Parathyroid adenoma (tissue), 2 donors: ENCODE results near the gene OR2A5.

Experiments
- H2AFZ ChIP-seq: fragments of 300-600 bp; sonication (generic); one replicate; pipeline ENCODE4 v1.7.0; 2017; ENCODE audit warnings: antibody characterized with exemption, mild to moderate bottlenecking
- H3K27ac ChIP-seq: fragments of 300-600 bp; sonication (generic); one replicate; pipeline ENCODE4 v1.7.0; 2017
- H3K27me3 ChIP-seq: fragments of 300-600 bp; sonication (generic); one replicate; pipeline ENCODE4 v1.7.0; 2017; ENCODE audit warnings: low read length; ENCODE audit not compliant: control insufficient read depth, insufficient read depth
- H3K36me3 ChIP-seq: fragments of 300-600 bp; sonication (generic); one replicate; pipeline ENCODE4 v1.7.0; 2017; ENCODE audit warnings: low read length; ENCODE audit not compliant: control insufficient read depth, insufficient read depth
- H3K4me1 ChIP-seq: fragments of 300-600 bp; sonication (generic); one replicate; pipeline ENCODE4 v1.7.0; 2017; ENCODE audit warnings: control low read depth
- H3K4me2 ChIP-seq: fragments of 300-600 bp; sonication (generic); one replicate; pipeline ENCODE4 v1.7.0; 2017; ENCODE audit warnings: low read length
- H3K4me3 ChIP-seq: fragments of 300-600 bp; sonication (generic); one replicate; pipeline ENCODE4 v1.7.0; 2017; ENCODE audit warnings: low read depth, low read length
- H3K79me2 ChIP-seq: fragments of 300-600 bp; sonication (generic); one replicate; pipeline ENCODE4 v1.7.0; 2017; ENCODE audit warnings: control low read depth
- H3K9ac ChIP-seq: fragments of 300-600 bp; sonication (generic); one replicate; pipeline ENCODE4 v1.7.0; 2017; ENCODE audit warnings: mild to moderate bottlenecking
- H3K9me3 ChIP-seq: fragments of 300-600 bp; sonication (generic); one replicate; pipeline ENCODE4 v1.7.0; 2017; ENCODE audit warnings: low read length; ENCODE audit not compliant: control insufficient read depth
- CTCF ChIP-seq: fragments of 300-600 bp; sonication (generic); IDR thresholded peaks from one replicate; pipeline ENCODE4 v1.7.0; 2017; ENCODE audit warnings: antibody characterized with exemption, mild to moderate bottlenecking
- donor health status: primary hyperparathyroidism.

The OR2A5 gene

GRCh38 chr7:144023171-144023827, 25.4 kb upstream of the OR2A5 start:
- no peaks in the 10 kb centered on the region for H3K36me3 ChIP-seq
- H2AFZ ChIP-seq = no peak overlapping the region
- H3K4me2 ChIP-seq = no peak overlapping the region
- no peaks in the 10 kb centered on the region for H3K27me3 ChIP-seq
- H3K4me1 ChIP-seq = no peaks in the 10 kb centered on the region
- H3K4me3 ChIP-seq = no peak overlapping the region
- H3K27ac ChIP-seq = no peak overlapping the region
- H3K79me2 ChIP-seq = no peaks in the 10 kb centered on the region
- no peak for TF ChIP-seq CTCF
- H3K9ac ChIP-seq = no peak overlapping the region
- no peaks in the 10 kb centered on the region for H3K9me3 ChIP-seq

GRCh38 chr7:144024213-144024612, 24.5 kb upstream of the OR2A5 start:
- no peak overlapping the region for H3K9ac ChIP-seq
- H3K27me3 ChIP-seq = no peaks in the 10 kb centered on the region
- H3K4me2 ChIP-seq = no peak overlapping the region
- H3K27ac ChIP-seq = no peak overlapping the region
- H3K4me1 ChIP-seq = no peaks in the 10 kb centered on the region
- no peak overlapping the region for H2AFZ ChIP-seq
- H3K79me2 ChIP-seq = no peaks in the 10 kb centered on the region
- no peaks in the 10 kb centered on the region for H3K9me3 ChIP-seq
- H3K4me3 ChIP-seq = no peak overlapping the region
- no peaks in the 10 kb centered on the region for H3K36me3 ChIP-seq
- TF ChIP-seq CTCF = no peak

DNA sequence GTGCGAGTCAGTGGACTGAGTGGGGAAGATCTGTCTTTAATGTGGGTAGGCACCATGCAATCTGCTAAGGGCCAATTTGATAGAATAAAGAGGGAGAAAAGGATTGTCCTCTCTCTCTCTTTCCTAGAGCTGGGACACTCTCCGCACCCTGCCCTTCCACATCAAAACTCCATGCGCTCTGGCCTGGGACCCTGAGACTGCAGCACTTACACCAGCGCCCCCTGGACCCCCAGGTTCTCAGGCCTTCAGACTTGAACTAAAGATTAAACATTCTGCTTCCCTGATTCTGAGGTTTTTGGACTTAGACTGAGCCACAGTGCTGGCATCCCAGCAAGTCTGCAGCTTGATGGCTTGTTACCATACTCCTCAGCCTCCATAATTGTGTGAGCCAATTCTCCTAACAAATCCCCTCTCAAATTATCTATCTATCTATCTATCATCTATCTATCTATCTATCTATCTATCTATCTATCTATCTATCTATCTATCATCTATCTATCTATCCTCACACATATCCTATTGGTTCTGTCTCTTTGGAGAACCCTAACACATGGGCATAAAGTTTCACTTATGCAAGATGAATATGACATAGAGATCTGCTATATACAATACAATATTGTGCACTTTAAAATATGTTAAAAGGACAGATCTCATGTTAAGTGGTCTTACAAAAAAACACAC, 22.4 kb upstream of the OR2A5 start:
- TF ChIP-seq CTCF = no peak
- H3K36me3 ChIP-seq = no peaks in the 10 kb centered on the region
- H3K27ac ChIP-seq = no peak overlapping the region
- no peaks in the 10 kb centered on the region for H3K4me1 ChIP-seq
- H3K4me2 ChIP-seq = no peak overlapping the region
- no peaks in the 10 kb centered on the region for H3K27me3 ChIP-seq
- H2AFZ ChIP-seq = no peak overlapping the region
- H3K4me3 ChIP-seq = no peak overlapping the region
- no peak overlapping the region for H3K9ac ChIP-seq
- H3K79me2 ChIP-seq = no peaks in the 10 kb centered on the region
- H3K9me3 ChIP-seq = no peaks in the 10 kb centered on the region

- H3K79me2 ChIP-seq = no peaks in the 10 kb centered on the region
These were observed 21.7 kb upstream of the OR2A5 start for GRCh38 chr7:144027070-144027469.

More at GRCh38 chr7:144027070-144027469, 21.7 kb upstream of the OR2A5 start:
- H3K9me3 ChIP-seq = no peaks in the 10 kb centered on the region
- H2AFZ ChIP-seq = no peak overlapping the region
- no peaks in the 10 kb centered on the region for H3K36me3 ChIP-seq
- no peak overlapping the region for H3K4me3 ChIP-seq
- H3K4me2 ChIP-seq = no peak overlapping the region
- no peaks in the 10 kb centered on the region for H3K4me1 ChIP-seq
- no peaks in the 10 kb centered on the region for H3K27me3 ChIP-seq
- H3K27ac ChIP-seq = no peak overlapping the region
- peak; percentile 32 for TF ChIP-seq CTCF
- no peak overlapping the region for H3K9ac ChIP-seq
